HG03095 (cell line): ENCODE measurements around the gene PLA2G10.
"Not testable (repeated sequence)": the region's sequence is repeated elsewhere in the genome, so short reads cannot be mapped to it uniquely, and the experiment has no call there.

ENCODE experiments used
- ATAC-seq: cut with Tn5 transposase; IDR thresholded peaks from one replicate; pipeline ENCODE4 v1.9.1; 2021; ENCODE audit warnings: moderate library complexity; ENCODE audit not compliant: unreplicated experiment

Gene PLA2G10

DNA sequence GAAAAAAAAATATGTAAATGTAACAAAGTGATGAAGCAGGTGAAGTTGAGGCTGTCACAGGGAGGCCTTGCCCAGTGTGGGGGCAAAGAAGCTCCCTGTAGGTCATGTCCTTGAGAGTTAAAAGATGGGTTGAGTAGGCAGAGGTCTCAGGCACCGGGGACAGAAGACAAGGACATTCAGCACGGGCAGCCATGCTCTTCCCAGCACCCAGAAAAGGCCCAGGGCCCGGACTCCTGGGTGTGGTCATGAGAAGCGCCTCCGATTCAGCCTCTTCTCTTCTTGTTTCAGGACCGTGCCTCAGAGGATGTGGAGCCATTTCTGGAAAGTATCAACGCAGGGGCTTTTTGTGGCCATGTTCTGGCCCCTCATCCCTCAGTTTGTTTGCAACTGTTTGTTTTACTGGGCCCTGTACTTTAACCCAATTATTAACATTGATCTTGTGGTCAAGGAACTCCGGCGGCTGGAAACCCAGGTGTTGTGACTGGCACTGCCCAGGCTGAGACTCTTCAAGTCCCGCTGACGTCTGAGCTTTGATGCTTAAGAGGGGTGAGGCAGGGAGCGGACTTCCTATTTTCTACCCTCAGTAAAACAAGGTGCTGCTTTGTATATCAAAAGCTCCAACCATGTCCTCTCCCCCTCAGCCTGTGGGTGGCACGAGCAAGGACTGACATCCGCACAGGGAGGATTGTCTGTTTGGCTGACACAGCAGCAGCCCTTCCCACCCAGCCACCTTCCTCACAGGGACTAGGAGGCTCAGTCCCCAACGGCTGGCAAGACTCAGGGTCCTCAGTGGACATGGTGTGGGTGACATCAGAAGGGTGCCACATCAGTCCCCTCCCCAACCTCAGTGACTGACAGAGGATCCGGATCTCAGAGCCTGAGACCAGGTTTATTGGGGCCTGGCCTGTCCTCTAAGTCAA is 26.5 kb downstream of the PLA2G10 start:
- ATAC-seq: no peak

DNA sequence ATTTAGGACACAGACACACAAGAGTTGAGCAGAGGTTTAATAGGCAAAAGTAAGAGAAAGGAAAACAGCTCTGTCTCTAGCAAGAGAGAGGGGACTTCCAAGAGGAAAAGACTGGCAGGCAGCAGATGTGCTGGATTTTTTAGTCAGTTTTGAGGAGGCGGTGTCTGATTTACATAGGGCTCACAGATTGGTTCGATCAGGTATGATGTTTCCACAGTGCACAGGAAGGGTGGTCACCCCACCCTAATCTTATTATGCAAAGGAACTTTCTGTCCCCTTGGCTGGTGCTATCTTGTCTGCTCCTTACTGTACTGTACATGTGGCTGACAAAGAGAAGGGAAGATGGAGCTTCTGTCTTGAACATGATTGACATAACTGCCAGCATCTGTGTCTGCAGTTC is 36.0 kb downstream of the PLA2G10 start:
- ATAC-seq: peak; percentile 88

DNA sequence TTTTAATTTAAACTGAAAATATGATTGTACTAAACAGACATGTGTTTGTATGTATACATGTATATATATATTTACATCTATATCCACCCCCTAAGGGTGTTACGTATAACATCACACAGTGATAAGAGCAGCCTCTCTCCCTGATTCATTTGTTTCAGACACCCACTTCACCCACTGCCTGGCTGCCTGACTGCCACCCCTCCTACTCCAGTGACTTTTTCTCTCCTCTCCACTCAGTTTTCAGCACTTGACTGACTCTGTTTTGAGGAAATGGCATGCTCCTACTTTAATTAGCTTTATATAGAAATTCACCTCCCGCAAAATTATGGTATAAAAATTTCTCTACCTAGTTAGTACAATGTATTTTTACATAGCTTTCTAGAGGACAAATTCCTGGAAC is 41.4 kb downstream of the PLA2G10 start:
- ATAC-seq: no peak

DNA sequence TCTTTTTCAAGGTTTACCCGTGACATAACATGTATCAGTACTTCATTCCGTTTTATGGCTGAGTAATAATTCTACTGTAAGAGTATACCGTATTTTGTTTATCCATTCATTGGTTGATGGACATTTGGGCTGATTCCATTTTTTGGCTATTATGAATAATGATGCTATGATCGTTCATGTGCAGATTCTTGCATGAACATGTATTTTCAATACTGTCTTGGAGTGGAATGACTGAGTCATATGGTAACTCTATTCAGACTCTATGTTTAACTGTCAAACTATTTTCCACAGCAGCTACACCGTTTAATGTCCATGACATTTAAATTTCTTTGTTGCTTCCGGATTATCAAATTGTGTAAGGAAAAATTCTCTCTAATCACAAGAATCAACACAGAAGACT is 43.5 kb downstream of the PLA2G10 start:
- ATAC-seq: no peak

DNA sequence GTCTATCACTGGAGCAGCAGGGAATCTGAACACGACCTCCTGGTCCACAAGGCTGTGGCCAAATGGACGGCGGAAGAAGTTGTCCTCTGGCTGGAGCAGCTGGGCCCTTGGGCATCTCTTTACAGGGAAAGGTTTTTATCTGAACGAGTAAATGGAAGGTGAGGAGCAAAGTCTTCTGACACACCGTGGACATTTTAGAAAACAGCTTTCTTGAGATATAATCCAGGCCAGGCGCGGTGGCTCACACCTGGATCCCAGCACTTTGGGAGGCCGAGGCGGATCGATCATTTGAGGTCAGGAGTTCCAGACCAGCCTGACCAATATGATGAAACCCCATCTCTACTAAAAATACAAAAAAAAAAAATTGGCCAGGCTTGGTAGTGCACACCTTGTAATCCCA is 44.3 kb downstream of the PLA2G10 start:
- no peak for ATAC-seq

DNA sequence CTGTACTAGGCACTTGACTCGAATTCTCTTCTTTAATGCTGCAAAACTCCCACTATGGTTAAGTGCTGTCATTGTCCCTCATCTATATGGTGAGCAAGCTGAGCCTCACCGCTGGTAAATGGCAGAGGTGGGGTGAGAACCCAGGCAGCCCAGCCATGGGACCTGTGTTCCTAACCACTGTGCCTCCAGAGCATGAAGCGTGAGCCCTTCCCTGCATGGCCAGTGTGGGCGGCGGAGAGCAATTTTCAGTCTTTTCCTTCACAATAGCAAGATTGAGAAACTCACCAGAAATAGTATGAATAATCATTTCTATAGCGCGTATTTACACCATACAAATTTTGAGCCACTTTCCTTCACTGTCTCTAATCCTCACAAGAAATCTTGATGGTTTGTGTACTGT is 52.2 kb downstream of the PLA2G10 start:
- no peak for ATAC-seq

DNA sequence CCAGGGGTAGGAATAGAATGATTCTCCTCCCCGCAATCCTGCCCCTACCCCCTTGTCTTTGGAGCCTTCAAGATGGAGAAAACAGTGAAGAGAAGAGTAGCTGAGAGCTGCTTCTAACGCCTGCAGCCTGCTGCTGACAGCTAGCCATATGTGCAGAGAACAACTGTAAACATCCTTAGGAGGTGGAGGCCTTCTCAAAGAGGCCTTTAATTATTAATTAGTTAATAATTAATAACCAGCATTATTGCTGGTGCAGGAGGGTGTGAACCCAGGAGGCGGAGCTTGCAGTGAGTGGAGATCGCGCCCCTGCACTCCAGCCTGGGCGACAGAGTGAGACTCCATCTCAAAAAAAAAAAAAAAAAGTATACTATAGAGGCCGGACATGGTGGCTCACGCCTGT is 52.9 kb downstream of the PLA2G10 start:
- ATAC-seq: no peak

DNA sequence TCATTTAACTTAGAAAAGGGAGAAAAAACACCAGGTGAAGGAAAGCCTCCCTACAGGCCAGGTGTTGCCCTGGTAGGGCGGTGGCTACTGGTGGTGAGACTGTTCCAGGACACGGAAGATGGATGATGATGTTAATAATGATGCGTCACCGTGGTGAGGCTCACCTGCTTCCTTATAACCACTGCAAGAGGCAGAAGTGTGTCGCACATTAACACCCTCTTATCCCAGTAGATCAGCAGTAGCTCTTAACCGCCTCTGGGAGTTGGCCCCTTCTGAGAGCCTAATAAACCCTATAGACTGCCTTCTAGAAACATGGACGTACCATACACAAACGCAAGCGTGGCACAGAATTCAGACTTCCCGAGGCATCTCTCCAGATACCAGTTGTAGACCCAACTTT is 53.6 kb downstream of the PLA2G10 start:
- ATAC-seq: no peak

DNA sequence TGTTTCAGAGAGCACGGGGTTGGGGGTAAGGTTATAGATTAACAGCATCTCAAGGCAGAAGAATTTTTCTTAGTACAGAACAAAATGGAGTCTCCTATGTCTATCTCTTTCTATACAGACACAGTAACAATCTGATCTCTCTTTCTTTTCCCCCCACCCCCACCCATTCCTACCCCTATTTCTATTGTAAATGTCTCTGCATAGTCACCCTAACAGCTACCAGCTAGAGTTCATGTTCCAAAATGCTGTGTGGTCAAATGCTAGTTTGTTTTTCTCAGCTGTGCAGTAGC is 57.2 kb downstream of the PLA2G10 start:
- ATAC-seq: not testable (repeated sequence)

DNA sequence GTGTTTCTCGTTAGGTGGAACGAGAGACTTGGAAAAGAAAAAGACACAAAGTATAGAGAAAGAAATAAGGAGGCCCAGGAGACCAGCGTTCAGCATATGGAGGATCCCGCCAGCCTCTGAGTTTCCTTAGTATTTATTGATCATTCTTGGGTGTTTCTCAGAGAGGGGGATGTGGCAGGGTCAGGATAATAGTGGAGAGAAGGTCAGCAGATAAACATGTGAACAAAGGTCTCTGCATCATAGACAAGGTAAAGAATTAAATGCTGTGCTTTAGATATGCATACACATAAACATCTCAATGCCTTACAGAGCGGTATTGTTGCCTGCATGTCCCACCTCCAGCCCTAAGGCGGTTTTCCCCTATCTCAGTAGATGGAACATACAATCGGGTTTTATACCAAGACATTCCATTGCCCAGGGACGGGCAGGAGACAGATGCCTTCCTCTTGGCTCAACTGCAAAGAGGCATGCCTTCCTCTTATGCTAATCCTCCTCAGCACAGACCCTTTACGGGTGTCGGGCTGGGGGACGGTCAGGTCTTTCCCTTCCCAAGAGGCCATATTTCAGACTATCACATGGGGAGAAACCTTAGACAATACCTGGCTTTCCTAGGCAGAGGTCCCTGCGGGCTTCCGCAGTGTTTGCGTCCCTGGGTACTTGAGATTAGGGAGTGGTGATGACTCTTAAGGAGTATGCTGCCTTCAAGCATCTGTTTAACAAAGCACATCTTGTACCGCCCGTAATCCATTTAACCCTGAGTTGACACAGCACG is 57.7 kb downstream of the PLA2G10 start:
- not testable (repeated sequence) for ATAC-seq

DNA sequence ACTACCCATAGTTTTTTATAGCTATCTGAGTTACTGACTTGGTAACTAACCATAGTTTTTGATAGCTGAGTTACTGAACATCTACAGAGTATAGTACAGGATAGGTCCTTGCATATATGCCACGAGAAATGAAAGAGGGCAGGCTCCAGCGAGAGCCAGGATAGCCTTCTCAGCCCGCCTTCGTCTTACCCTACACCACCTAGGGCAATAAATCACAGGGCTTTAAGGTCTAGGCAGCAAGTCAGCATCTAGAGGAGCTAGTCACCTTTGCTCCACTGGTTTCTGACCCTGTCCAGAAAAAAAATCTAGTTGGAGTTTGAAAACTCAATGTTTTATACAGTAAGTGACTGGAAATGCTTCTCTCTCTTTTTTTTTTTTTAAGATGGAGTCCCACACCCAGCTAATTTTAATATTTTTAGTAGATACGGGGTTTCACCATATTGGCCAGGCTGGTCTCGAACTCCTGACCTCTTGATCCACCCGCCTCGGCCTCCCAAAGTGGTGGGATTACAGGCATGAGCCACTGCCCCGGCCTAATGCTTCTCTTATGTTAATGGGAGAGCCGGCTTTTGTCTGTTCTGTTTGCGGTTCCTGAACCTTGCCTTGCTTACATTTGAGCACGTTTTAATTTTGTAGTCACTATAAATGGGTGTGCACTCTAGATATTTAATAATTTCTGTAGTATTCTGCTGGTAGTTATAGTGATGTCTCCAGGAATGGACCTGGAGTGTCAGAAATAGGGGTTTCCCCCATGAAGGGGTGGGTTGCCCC is 58.5 kb downstream of the PLA2G10 start:
- ATAC-seq: no peak

DNA sequence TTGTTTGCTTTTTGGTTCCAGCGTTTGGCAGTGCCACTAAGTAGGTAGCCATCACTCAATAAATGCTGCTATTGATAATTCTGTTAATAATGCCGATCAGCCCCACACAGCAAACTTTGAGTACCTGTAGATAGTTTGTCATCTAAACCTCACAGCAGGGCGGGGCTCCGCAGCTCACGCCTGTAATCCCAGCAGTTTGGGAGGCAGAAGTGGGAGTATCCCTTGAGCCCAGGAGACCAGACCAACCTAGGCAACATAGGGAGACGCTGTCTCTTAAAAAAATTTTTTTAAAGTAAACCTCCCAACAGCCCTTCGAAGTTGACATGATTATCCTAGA is 59.8 kb downstream of the PLA2G10 start:
- ATAC-seq: no peak

DNA sequence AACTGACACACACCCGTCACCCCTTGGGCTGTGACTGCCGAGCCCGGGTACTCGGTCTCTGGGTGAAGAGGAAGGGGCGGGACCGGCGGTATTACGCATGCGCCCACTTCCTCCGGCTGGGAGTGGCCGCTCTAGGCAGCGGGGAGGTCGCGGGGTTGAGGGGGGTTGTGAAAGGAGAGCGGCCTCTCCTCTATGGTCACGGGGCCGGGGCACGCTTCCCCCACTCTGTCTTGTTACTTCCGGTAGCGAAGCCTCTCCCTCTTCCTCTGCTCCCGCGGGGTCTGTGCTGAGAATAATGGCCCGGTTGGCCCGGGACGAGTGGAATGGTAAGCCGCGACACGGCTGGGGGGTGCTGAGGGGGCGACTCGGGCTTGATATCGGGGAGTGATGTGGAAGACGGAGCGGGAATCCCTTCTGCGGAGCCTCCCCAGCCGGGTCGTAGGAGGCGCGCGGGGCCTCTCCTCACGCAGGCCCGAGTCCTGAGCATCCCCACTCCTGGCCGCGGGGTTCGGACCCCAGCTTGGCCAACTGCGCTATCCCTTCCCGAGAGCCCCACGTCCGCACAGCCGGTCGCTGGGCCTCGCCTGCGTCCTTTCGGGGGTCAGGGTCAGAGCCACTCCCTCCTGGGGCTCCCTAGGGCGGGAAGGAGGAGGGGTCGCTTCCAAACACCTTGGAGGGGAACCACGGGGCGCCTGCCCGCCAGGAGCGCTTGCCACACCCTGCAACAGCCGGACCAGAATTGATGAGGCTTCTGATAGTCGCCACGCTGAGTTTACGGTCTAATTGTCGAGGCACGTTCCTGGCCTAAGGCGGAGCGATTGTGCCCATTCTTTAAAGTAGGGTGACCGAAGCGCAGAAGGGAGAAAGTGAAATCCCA is 61.2 kb downstream of the PLA2G10 start, which contains the start of gene BFAR:
TSS of gene BFAR (plus strand) at position 259 of the 877 bp plus-strand sequence. CDS start 11,396 bp downstream, outside the sequence.
- ATAC-seq: peak; percentile 76

DNA sequence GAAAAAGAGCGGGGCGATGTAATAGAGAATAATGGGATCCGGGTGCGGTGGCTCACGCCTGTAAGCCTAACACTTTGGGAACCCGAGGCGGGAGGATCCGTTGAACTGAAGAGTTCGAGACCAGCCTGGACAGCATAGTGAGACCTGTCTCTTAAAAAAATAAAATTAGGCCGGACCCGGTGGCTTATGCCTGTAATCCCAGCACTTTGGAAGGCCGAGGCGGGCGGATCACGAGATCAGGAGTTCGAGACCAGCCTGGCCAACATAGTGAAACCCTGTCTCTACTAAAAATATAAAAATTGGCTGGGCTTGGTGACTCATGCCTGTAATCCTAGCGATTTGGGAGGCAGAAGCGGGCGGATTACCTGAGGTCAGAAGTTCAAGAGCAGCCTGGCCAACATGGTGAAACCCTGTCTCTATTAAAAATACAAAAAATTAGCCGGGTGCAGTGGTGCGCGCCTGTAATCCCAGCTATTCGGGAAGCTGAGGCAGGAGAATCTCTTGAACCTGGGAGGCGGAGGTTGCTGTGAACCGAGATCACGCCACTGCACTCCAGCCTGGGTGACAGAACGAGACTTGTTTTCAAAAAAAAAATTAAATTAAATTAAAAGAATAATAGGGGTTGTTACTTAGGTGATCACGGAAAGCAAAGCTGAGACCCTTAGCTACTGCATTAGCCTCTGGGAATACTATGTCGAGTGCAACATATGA is 63.3 kb downstream of the PLA2G10 start:
- not testable (repeated sequence) for ATAC-seq

DNA sequence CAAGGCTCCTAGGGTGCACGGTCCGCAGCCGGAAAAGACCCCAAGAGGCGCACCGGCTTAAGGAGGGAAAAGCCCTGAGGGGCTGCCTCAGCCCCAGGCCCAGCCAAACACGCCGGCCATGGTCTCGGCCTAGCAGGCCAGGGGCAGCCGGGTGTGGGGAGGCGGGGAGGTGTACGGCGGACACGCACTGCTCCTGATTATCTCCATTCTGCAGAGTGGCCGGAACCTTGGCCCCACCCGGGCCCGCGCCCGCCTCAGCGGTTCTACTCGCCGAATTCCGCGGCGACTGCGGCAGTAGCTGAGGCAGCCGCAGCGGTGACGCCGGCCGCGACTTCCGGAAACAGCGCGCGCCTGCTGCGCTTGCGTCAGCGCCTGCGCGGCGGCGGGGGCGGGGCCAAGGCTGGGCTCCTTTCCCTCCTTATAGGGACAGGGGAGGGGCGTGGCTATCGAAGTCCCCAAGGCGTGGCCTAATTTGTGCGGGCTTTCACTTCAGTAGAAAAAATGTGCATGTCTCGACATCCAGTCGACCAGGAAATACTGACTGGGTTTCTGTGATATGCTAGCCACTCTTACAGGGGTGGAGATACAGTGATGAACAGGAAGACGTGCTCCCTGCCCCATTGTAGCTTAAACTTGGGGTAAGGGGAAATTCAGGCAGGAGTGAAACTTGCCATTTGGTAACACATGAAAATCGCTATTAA is 64.0 kb downstream of the PLA2G10 start, which contains the start of gene PARN:
TSS of gene PARN (minus strand) at position 342 of the 701 bp plus-strand sequence. CDS start at position 207, 135 bp downstream.
- peak; percentile 47 for ATAC-seq

DNA sequence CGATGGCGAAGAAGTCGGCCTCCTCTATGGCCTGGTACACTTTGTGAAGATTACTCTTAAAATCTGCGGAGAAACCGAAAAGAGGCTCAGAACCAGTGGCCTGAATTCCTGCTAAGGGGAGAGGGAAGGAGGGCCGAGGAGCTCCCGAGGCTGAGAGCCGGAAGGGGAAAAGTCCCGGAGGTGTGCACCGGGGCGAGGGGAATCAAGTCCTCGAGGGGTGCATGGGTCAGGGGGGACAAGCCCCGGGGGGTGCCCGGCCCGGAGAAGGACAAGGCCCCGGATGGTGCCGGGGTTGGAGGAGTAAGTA is 64.5 kb downstream of the PLA2G10 start:
- no peak for ATAC-seq

DNA sequence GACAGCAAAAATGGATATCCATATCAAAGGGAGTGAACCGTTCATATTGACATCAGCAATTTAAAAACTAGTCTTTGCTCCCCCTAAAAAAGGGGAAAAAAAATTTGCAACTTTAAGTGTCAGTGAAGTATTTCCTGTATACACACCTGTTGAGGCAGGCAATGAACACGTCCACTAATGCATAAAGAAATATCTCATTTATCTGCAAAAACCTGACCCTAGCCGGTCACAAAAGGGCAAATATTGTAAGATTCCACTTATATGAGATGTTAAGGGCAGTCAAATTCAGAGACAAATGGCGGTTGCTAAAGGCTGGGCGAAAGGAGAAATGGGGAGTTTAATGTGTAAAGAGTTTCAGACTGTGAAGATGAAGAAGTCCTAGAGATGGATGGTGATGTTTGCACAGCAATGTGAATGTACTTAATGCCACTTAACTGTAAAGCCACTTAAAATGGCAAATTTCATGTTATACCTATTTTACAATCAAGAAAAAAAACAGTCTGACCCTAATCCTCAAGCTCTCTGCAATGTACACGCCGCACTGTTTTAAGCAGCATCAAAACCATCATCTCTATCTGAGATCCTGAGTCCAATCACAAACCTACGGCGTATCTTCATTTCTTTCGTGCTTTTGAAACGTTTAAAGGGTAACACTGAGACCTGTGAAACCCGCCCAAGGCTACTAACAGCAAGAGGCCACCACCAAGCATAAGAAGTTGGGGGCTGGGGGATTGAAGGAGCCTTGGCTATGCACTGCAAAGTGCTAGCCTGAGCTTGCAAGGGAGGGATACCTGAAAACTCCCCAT is 65.1 kb downstream of the PLA2G10 start:
- no peak for ATAC-seq

DNA sequence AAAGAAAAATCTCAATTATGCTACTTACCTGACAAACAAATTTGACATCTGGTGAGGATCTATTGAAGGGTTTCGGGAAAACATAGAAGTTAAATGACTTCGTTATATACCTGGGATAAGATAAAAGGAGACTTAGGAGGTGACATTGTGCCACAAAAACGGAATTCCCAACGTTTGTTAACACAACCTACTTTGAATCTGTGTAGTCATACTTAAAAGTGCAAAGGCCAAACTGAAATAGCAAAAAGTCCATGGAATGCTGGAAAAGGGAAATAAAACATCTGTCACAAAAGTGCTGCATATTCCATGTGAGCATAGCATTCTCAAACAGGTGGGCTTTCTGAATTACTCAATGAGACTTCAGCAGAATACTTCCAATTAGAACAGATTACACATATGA is 67.0 kb downstream of the PLA2G10 start:
- no peak for ATAC-seq
